ENCODE results near the gene ZNF292. TPM values are rescaled to one million over a fixed set of nuclear protein-coding genes. Genes with fewer than 3 reads are reported as not detected.

The ZNF292 gene
- total RNA-seq, 2 donors from 2014 or later: 28.0 to 30.3 TPM

DNA sequence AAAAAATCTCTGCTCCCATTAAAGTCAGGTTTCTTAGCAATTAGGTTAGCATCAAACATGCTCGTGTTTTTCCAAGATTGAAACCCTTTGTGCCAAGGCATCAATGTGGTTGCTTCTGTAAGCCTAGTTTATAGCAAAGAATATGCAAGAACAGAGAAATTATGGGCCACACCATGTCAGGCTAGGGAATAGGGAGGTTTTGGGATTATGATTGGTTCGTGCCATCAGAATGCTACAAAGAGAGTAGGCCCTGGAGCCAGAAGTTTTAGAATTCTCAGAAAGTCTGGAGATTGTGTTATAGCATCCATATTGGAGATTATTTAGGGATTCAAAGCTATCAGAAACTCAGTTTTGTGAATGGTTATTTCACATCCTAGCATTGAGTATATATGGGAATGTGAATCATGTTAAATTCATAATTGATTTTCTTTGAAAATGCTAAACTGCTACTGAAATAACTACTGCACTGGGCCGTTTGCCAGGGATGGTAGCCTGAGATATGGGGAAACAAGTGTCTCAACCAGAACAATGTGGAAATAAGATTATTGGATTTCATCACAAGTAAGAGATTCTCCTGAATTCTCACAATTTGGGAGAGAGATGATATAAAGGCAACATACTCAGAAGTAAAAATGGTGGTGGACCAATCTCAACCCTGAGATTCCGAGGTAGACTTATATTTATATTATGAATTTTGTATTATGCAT, 45.3 kb downstream of the ZNF292 start:
- Histone ChIP-seq H3K36me3 (replicated peaks in 1 of 2; ENCODE audit: insufficient read depth in 1 of 2, low read depth in 2 of 2) (no peaks in the 10 kb centered on the region), H3K9me3 (no peaks in the 10 kb centered on the region), H3K4me1 (no peaks in the 10 kb centered on the region), H3K27me3 (no peaks in the 10 kb centered on the region), H3K4me3 (no peak overlapping the region), H3K27ac (no peak overlapping the region)
- ATAC-seq (no peak), DNase-seq (peak in 1 of 4 donors; percentile 17)
- intact Hi-C loops (cut with DNase I): no loop called here
- TF ChIP-seq, protein P1, sequence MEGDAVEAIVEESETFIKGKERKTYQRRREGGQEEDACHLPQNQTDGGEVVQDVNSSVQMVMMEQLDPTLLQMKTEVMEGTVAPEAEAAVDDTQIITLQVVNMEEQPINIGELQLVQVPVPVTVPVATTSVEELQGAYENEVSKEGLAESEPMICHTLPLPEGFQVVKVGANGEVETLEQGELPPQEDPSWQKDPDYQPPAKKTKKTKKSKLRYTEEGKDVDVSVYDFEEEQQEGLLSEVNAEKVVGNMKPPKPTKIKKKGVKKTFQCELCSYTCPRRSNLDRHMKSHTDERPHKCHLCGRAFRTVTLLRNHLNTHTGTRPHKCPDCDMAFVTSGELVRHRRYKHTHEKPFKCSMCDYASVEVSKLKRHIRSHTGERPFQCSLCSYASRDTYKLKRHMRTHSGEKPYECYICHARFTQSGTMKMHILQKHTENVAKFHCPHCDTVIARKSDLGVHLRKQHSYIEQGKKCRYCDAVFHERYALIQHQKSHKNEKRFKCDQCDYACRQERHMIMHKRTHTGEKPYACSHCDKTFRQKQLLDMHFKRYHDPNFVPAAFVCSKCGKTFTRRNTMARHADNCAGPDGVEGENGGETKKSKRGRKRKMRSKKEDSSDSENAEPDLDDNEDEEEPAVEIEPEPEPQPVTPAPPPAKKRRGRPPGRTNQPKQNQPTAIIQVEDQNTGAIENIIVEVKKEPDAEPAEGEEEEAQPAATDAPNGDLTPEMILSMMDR (IDR thresholded peaks at IDR 0.05): no peak
- no peak for TF ChIP-seq POLR2A (IDR thresholded peaks at IDR 0.05)
- 88 to 92% methylated on average over 4 of the region's 4 CpGs for WGBS, 2 donors

DNA sequence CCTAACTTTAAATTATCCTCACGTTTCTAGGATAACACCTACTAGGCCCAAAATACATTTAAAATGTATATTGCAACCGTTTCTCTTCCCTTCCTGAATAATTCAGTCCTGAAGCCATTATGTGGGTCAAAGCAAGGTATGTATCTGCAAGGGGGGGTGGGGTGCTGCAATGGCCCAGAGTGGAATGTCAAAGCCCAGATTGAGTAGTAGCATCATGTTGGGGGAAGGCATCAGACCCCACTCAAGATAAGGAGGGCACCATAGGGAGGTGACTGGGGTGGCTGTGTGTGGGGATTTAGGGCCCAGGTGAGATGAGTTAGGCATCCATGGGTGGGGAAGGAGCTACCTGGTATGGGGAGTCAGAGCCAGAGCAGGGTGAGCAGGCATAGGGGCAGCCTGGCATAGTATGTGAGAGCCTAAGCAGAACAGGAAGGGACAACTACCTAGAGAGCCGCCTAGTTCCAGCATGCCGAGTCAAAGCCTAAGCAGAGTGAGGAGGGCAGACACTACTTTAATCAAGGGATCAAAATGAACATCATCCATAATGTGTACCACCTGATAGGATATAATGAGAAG, 48.2 kb downstream of the ZNF292 start:
- Histone ChIP-seq H3K27me3 (no peaks in the 10 kb centered on the region), H3K4me1 (no peaks in the 10 kb centered on the region), H3K9me3 (no peaks in the 10 kb centered on the region), H3K36me3 (replicated peaks in 1 of 2; ENCODE audit: insufficient read depth in 1 of 2, low read depth in 2 of 2) (no peaks in the 10 kb centered on the region), H3K27ac (no peak overlapping the region), H3K4me3 (no peak overlapping the region)
- ATAC-seq (no peak), DNase-seq (no peak)
- WGBS, 2 donors: 87% methylated on average over 4 of the region's 4 CpGs
- intact Hi-C loops (cut with DNase I): no loop called here
- TF ChIP-seq, protein P1 (IDR thresholded peaks at IDR 0.05): no peak
- no peak for TF ChIP-seq POLR2A (IDR thresholded peaks at IDR 0.05)

DNA sequence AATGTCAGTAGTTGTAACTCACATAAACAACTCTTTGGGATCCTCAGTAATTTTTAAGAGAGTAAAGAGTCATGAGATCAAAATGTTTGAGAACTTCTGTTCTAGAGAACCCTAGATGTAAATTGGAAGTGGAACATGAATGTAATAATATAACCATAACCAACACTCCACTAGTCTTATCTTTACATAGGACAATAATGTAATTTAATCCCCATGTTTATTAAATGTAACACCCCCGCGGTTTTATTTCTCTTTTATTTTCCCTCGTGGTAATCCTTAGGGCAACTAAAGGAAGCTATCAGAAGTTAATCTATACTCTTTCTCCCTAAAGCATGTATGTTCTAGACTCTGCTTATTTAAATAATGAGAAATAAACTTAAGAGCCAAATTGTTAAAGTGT, 54.4 kb downstream of the ZNF292 start:
- Histone ChIP-seq H3K36me3 (replicated peaks in 1 of 2; ENCODE audit: insufficient read depth in 1 of 2, low read depth in 2 of 2) (no peaks in the 10 kb centered on the region), H3K27ac (no peak overlapping the region), H3K4me1 (peaks cover 21% of the 10 kb centered on the region), H3K9me3 (no peaks in the 10 kb centered on the region), H3K4me3 (no peak overlapping the region), H3K27me3 (no peaks in the 10 kb centered on the region)
- no peak for ATAC-seq
- DNase-seq: no peak
- WGBS, 2 donors: 52 to 71% methylated on average over 3 of the region's 3 CpGs
- TF ChIP-seq, protein P1 (IDR thresholded peaks at IDR 0.05): no peak
- TF ChIP-seq POLR2A (IDR thresholded peaks at IDR 0.05): no peak
- intact Hi-C loops (cut with DNase I): no loop called here

DNA sequence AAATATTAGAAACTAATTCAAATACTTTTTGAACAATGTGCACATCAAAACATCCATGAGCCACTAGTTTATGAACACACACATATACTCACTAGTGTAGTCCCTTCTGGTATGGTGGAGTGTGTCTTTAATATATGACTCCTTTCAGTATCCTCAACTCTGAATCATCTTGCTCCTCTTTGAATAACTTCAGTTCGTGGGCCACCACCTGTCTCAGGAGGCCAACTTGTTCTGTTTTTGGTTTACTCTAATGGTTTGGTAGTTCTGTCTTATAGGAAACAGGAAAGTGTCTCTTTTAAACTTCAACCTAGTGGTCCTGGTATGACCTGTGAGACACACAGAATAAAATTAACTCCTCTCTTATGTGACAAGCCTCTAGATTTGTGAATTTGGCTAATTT, 55.6 kb downstream of the ZNF292 start:
- DNase-seq (no peak), ATAC-seq (no peak)
- TF ChIP-seq, protein P1 (IDR thresholded peaks at IDR 0.05): no peak
- TF ChIP-seq POLR2A (IDR thresholded peaks at IDR 0.05): no peak
- no peak overlapping the region for H3K27ac ChIP-seq
- no peaks in the 10 kb centered on the region for H3K27me3 ChIP-seq
- H3K4me1 ChIP-seq: peaks cover 23% of the 10 kb centered on the region
- H3K9me3 ChIP-seq: no peaks in the 10 kb centered on the region
- intact Hi-C loops (cut with DNase I): no loop called here
- 75 to 76% methylated on average over 1 of the region's 1 CpG for WGBS, 2 donors
- H3K4me3 ChIP-seq: no peak overlapping the region
- H3K36me3 ChIP-seq (replicated peaks in 1 of 2; ENCODE audit: insufficient read depth in 1 of 2, low read depth in 2 of 2): no peaks in the 10 kb centered on the region

DNA sequence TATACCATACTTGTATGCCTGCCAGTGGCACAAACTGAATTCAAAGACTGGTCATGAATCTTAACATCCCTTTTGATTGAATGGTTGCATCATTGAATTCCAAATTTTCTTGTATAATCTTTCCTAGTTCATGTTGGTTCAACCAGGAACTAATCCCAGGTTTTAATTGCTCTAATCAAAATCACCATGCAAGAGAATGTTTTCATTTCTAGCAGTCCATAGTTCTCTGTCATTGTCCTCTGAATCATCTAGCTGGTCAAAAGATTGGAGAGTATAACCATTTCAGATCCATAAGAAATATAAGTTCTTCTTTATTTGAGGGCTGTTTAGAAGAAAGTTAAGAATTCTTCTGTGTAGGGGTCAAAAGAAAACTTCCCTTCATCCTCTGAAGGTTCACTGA, 57.2 kb downstream of the ZNF292 start:
- H3K36me3 ChIP-seq (replicated peaks in 1 of 2; ENCODE audit: insufficient read depth in 1 of 2, low read depth in 2 of 2): peaks cover 0 to 2% of the 10 kb centered on the region in 2 donors
- no peak overlapping the region for H3K4me3 ChIP-seq
- H3K9me3 ChIP-seq: no peaks in the 10 kb centered on the region
- DNase-seq (no peak), ATAC-seq (no peak)
- intact Hi-C loops (cut with DNase I): no loop called here
- TF ChIP-seq, protein P1 (IDR thresholded peaks at IDR 0.05): no peak
- TF ChIP-seq POLR2A (IDR thresholded peaks at IDR 0.05): no peak
- no peak overlapping the region for H3K27ac ChIP-seq
- H3K27me3 ChIP-seq: no peaks in the 10 kb centered on the region
- peaks cover 23% of the 10 kb centered on the region for H3K4me1 ChIP-seq
